ENCODE results near the gene SGPP2. TPM values are rescaled to one million over a fixed set of nuclear protein-coding genes. Genes with fewer than 3 reads are reported as not detected.

Gene SGPP2
- total RNA-seq, 6 experiments from 2014 or later, result not detected

DNA sequence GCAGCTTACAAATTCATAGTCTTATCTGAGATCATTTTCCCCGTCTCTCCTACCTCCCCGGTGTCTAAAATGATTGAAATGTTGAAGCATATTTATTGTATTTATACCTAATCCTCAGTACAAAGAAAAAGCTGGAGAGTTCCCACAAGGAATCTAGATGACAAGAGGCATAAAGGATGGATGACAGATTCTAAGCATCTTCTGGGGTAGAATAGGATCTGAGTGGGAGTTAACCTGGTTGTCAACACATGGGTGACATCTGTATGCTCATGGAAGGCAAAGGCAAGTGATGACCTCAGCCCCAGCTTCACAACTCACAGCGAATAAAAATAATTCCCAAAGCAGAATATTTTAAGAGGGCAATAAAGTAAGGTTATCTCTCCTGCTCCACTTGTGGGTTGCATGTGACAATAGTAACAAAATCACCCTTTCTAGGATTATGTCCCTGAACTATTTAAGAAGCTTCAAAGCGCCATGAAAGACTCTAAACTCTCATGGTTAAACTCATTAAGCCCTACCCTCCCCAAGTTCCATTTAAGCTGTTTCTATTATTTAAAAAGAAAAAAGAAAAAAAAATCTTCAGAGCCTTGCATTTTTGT is 32.2 kb downstream of the SGPP2 start:
- H3K27me3 Mint-ChIP-seq (ENCODE audit: insufficient read depth), result peaks cover 2% of the 10 kb centered on the region; the same call in 1 of the 2 replicates
- H3K36me3 Mint-ChIP-seq (ENCODE audit: low read depth), result no peaks in the 10 kb centered on the region
- H3K4me1 Mint-ChIP-seq (ENCODE audit: low read depth), result no peaks in the 10 kb centered on the region
- TF ChIP-seq, protein P1, sequence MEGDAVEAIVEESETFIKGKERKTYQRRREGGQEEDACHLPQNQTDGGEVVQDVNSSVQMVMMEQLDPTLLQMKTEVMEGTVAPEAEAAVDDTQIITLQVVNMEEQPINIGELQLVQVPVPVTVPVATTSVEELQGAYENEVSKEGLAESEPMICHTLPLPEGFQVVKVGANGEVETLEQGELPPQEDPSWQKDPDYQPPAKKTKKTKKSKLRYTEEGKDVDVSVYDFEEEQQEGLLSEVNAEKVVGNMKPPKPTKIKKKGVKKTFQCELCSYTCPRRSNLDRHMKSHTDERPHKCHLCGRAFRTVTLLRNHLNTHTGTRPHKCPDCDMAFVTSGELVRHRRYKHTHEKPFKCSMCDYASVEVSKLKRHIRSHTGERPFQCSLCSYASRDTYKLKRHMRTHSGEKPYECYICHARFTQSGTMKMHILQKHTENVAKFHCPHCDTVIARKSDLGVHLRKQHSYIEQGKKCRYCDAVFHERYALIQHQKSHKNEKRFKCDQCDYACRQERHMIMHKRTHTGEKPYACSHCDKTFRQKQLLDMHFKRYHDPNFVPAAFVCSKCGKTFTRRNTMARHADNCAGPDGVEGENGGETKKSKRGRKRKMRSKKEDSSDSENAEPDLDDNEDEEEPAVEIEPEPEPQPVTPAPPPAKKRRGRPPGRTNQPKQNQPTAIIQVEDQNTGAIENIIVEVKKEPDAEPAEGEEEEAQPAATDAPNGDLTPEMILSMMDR (IDR thresholded peaks at IDR 0.05), result no peak
- peaks cover 4% of the 10 kb centered on the region; the same call in 1 of the 2 replicates for H3K9me3 Mint-ChIP-seq
- no peak overlapping the region for H3K4me3 Mint-ChIP-seq
- DNase-seq, result no peak
- no peak overlapping the region for H3K27ac Mint-ChIP-seq

DNA sequence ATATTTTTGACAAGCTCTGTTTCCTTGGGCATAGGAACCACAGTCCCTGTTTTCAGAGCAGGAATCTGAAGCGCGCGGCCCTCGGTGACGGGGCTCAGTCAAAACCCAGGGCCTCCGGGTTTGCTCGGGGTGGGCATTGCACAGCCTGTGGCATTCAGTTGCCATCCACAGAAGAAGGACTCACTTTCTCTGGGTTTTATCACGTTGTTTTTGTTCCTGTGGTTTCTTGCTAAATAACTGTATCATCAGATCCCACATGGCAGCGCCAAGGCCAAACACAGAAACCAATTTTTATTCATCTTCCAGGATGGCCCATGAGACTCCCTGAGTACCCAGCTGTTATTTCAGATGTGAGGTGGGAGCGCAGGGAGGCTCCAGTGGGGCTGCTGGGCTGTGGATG is 35.6 kb downstream of the SGPP2 start:
- TF ChIP-seq, protein P1 (IDR thresholded peaks at IDR 0.05), result no peak
- H3K4me3 Mint-ChIP-seq, result no peak overlapping the region
- no peak for DNase-seq
- peaks cover 2% of the 10 kb centered on the region for H3K27me3 Mint-ChIP-seq (ENCODE audit: insufficient read depth)
- H3K9me3 Mint-ChIP-seq, result peaks cover 11% of the 10 kb centered on the region; the same call in 1 of the 2 replicates
- no peaks in the 10 kb centered on the region for H3K36me3 Mint-ChIP-seq (ENCODE audit: low read depth)
- no peak overlapping the region for H3K27ac Mint-ChIP-seq
- no peaks in the 10 kb centered on the region for H3K4me1 Mint-ChIP-seq (ENCODE audit: low read depth)

DNA sequence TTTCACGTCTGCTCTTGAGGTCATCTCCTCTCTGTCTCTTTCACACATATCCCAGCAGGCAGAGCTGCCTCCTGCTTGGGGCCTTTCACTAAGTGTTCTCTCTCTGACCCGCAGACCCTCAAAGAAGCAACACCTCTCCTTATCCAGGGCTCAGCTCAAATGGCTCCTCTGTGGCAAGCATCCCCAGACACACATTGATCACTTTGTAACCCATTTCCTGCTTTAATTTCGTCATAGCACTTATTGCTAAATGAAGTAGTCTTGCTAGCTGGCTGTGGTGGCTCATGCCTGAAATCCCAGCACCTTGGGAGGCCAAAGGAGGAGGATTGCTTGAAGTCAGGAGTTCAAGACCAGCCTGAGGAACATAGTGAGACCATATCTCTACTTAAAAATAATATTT is 41.4 kb downstream of the SGPP2 start:
- Mint-ChIP-seq H3K36me3 (ENCODE audit: low read depth) (no peaks in the 10 kb centered on the region), H3K27ac (no peak overlapping the region)

DNA sequence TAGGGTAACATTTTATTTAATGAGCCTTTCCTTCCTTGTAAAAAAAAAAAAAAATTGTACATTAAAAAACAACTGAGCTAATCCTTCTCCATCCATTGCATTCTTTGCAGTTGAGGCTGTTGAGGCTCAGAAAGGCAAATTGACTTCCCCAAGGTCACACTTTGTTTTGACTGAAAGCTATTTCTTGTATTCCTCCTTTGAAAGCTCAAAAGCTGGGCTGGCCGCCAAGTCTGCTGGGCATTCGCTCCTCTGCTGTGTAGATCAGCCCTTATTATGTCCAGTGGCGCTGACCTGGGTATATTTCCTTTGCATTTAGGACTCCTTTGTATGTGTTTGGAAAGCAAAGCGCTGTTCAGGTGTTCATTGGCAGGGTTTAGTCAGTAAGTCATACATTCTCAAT is 44.0 kb downstream of the SGPP2 start:
- Mint-ChIP-seq H3K9me3 (peaks cover 4% of the 10 kb centered on the region; the same call in 1 of the 2 replicates), H3K4me1 (ENCODE audit: low read depth) (no peaks in the 10 kb centered on the region), H3K27me3 (ENCODE audit: insufficient read depth) (peaks cover 7% of the 10 kb centered on the region), H3K27ac (no peak overlapping the region), H3K36me3 (ENCODE audit: low read depth) (no peaks in the 10 kb centered on the region), H3K4me3 (no peak overlapping the region)
- DNase-seq, result no peak
- TF ChIP-seq, protein P1 (IDR thresholded peaks at IDR 0.05), result no peak

More for the DNA sequence above, 41.4 kb downstream of the SGPP2 start:
- TF ChIP-seq, protein P1 (IDR thresholded peaks at IDR 0.05), result no peak
- Mint-ChIP-seq H3K4me1 (ENCODE audit: low read depth) (no peaks in the 10 kb centered on the region), H3K27me3 (ENCODE audit: insufficient read depth) (peaks cover 7% of the 10 kb centered on the region), H3K9me3 (peaks cover 11% of the 10 kb centered on the region; the same call in 1 of the 2 replicates), H3K4me3 (no peak overlapping the region)
- DNase-seq, result no peak

DNA sequence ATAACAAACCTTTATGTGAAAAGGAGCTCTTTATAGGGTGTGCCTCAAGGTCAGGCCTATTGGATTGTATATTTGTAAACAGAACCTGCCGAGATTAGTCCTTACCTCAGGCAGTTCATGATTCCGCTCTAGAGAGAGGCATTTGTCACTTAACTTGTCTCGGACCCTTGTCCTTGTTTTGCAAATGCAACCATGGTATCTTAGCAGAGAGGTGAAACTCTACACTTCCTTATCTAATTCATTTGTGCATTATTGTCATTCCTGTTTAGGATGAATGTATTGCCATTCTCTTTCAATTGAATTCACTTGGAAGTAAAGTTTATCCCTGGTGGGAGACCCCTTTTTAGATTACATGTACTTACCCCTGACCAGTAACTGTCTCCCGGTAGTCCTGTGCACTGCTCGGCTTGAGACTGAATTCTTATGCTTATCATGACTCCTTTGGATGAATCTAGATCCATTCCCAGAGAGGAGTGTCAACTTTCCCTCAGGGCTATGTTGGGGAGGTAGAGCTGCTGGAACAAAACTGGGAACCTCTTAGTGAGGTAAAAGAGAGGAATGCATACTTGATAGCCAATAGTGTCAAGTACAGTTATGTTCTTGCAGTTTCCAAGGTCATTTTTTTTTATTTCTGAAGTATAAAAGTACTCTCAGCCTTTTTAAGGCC is 46.6 kb downstream of the SGPP2 start:
- no peaks in the 10 kb centered on the region for H3K36me3 Mint-ChIP-seq (ENCODE audit: low read depth)
- H3K27ac Mint-ChIP-seq, result no peak overlapping the region
- peaks cover 5% of the 10 kb centered on the region for H3K27me3 Mint-ChIP-seq (ENCODE audit: insufficient read depth)
- no peaks in the 10 kb centered on the region for H3K9me3 Mint-ChIP-seq
- DNase-seq, result no peak
- H3K4me3 Mint-ChIP-seq, result no peak overlapping the region
- no peaks in the 10 kb centered on the region for H3K4me1 Mint-ChIP-seq (ENCODE audit: low read depth)
- TF ChIP-seq, protein P1 (IDR thresholded peaks at IDR 0.05), result no peak
